GM18507 (cell line): ENCODE measurements around the gene NDUFS7.

Experiments
- DNase-seq: peaks from one replicate; pipeline ENCODE4 v3.0.0; 2011; ENCODE audit warnings: low read depth; ENCODE audit not compliant: insufficient read length; ENCODE audit errors: extremely low spot score
- FAIRE-seq: peaks from 2 replicates; lab custom pipeline; 2011; peaks lifted over from hg19 to GRCh38; lab: Jason Lieb, UNC

NDUFS7 gene

DNA sequence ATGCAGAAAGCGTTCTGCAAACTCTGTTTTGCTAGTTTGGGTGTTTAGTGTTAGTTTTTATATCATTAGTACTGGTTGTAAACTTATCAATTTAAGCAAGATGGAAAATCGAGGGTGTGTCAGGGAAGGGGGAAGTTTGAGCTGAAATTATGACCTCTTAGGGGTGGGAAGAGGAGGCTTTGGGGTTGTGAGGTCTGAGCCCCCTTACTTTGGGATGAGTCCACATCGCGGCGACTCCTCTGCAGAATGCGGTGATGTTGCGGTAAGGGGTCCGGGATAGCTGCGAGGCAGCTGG lies 743 bp upstream of the NDUFS7 start:
- DNase-seq (no peak), FAIRE-seq (no peak)

DNA sequence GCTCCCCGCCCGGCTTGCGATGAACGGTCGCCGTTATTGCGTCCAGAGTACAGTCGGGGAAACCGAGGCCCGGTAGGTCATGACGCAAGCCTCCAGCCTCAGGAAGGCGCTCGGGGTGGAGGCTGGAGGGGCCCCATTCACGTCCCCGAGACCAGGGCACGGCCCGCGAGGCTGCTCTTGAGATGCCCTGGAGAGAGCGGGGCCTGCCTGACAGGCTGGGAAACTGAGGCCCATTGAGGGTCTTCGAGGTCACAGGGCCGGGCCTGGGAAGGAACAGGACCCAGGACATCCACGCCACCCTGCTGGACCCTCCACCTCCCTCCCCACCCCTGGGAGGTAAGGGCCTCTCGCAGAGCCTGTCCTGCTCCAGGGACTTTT lies 367 bp downstream of the NDUFS7 start:
- FAIRE-seq (no peak), DNase-seq (no peak)

DNA sequence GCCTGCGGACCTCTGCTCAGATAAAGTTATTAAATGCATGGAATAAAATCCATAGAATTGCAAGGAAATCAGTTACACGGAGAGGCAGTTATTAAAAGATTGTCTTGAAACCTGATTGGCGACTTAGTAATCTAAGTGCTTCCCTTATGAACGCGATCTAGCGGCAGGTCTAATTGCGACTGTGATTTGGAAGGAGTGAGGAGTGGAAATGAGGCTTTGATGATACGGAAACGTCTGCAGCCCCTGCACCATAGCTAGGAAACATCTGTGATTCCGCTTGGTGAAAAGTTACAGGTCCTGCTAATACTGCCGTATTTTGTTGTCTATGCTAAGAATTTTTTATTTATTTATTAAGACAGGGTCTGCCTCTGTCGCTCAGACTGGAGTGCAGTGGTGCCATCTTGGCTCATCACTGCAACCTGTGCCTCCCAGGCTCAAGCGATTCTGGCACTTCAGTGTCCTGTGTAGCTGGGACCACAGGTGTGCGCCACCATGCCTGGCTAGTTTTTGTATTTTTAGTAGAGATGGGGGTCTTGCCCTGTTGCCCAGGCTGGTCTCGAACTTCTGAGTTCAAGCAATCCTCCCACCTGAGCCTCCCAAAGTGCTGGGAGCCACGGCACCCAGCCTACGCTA lies 887 bp downstream of the NDUFS7 start:
- DNase-seq, result no peak

DNA sequence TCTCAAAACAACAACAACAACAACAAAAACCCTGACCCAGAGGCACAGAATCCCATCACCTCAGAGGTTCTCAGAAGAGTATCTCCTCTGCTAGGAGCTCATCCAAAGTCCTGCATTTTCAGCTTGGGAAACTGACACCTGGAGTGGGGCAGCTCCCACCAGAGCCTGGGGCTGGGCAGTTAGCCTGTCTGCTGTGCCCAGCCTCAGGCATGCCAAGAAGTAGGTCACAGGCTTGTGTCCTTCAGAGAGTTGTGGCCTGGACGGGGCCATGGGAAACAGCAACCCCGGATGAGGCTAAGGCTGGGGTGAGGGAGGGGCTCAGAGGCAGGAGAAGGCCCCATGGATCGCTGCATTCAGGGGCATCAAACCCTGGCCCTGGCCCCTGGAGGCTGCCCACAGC lies 2.1 kb downstream of the NDUFS7 start:
- no peak for FAIRE-seq
- DNase-seq, result no peak

More for the DNA sequence above, 887 bp downstream of the NDUFS7 start:
- no peak for FAIRE-seq

DNA sequence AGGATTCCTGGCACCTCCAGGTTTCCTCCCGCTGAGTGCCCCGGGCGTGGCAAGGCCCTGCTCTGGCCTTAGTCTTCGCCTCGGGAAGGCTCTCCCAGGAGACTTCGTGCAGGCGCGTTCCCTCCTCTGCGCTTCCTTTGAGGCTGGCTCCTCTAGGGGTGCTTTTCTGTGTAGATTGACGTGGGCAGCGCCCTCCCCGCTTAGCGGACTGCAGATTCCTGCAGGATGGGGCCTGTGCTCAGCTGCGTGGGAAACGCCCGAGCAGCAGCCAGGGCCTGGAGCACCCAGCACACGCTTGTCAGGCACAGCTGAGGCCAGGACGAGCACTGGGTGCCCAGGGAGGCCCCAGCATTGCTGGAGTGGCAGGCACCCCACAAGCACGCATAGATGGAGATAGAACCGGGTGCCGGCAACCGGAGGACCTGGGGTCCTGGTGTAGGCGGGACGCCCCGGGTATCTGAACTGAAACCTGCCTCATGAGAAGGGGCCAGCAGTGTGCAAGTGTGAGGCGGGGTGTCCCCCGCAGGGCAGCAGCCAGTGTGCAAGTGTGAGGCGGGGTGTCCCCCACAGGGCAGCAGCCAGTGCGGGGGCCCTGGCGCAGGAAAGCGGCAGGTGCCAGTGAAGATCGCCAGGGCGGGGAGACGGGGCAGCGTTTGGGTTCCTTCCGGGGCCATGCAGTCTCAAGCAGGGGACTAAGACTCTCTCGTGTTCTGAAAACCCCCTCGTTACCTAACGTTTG lies 3.4 kb downstream of the NDUFS7 start:
- no peak for FAIRE-seq

DNA sequence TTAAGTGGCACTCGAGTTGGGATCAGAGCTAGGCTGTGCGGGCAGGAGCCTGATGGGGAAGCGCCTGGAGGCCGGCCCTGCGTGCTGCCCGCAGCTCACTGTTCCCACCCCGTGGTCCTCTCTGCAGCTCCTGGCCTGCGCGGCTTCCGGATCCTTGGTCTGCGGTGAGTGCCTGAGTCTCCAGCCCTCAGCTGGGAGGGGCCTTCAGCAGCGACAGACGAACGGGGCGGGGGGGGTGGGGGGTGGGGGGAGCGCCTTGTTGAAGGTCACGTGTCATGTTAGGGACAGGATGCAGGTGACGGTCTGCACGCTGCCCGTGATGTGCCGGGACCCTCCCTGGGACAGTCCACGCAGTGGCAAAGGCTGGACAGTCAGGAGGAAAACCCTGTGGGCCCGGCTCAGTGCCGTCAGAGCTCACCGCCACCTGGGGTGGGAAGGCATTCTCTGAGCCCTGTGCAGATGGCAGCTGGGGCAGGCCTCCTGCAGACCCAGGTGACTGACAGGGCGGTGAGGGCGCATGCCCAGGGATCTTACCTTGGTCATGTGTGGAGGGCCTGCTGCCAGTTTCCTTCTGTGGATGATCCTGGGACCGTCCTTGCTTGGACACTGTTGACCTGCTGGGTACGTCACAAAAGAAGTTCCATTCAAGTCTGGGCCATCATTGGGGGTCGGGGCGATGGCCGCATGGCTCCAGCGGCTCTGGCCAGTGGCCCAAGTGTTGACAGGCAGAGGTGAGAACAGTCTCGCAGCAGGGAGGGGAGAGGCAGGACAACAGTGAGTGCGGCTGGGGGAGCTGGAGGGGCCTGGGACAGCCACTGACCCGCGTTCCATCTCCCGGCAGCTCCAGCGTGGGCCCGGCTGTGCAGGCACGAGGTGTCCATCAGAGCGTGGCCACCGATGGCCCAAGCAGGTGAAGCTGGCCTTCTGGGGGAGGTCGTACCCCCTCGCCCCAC lies 4.3 kb downstream of the NDUFS7 start:
- no peak for FAIRE-seq
- DNase-seq, result no peak

More for the DNA sequence above, 3.4 kb downstream of the NDUFS7 start:
- no peak for DNase-seq

DNA sequence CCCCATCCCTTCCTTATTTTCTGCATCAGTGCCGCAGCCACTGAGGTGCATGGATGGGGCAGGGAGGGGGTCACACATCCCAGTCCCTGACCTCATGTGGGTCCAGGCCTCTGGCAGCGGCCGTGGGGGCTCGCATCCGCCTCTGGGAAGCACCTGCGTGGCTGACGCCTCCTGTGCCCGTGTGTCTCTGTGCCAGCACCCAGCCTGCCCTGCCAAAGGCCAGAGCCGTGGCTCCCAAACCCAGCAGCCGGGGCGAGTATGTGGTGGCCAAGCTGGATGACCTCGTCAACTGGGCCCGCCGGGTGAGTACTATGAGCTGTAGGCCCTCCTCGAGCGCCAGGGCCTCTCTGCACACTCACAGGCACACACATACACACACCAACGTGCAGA lies 4.9 kb downstream of the NDUFS7 start:
- DNase-seq (no peak), FAIRE-seq (no peak)

DNA sequence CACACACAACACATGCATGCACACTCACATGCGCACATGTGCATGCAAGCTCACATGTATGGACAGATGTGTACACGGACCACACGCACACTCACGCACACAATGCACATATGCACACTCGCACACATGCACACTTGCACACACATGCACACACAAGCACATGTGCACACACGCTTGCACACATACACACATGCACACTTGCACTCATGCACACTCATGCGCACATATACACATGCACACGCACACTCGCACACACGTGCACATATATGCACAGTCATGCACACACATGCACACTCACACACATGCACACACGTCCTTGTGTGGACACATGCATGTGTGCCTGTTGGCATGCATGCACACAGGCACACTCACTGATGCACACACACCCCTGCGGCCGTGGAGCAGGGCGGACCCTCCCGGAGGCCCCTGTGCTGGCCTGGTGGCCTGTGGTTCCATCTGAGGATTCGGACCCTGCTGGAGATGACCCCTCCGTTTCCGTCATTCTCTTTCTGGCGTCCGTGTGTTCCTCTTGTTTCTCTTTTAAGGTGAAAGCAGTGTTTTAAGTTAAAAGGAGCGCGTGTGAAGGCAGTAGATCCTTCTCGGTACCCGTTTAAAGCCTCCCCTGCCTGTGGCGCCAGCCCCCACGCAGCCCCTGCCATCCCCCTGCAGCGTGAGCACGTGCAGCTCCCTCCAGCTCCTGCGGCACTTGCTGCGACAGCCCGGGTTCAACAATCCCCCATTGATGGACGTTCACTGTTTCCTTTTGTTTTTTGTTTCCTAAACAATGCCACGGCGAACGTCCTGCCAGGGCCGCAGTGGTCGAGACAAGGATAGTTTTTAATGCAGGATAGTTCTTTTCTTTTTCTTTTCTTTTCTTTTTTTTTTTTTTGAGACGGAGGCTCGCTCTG lies 5.6 kb downstream of the NDUFS7 start:
- DNase-seq (no peak), FAIRE-seq (no peak)

DNA sequence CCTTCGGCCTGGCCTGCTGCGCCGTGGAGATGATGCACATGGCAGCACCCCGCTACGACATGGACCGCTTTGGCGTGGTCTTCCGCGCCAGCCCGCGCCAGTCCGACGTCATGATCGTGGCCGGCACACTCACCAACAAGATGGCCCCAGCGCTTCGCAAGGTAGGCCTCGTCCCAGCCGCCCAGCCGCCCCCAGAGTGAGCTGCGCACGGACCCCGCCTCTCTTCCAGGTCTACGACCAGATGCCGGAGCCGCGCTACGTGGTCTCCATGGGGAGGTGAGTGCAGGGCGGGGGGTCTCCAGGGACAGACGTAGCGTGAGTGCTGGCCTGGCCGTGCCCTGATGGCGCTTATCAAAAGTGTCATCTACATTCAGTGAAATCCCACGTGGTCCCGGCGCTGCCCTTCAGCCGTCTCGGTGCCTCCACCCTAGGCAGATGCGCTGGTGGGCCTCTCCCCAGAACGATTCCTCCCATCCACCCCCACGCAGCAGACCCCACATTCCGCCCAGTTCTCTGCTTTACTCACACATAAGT lies 7.2 kb downstream of the NDUFS7 start:
- DNase-seq, result no peak
- FAIRE-seq, result no peak

DNA sequence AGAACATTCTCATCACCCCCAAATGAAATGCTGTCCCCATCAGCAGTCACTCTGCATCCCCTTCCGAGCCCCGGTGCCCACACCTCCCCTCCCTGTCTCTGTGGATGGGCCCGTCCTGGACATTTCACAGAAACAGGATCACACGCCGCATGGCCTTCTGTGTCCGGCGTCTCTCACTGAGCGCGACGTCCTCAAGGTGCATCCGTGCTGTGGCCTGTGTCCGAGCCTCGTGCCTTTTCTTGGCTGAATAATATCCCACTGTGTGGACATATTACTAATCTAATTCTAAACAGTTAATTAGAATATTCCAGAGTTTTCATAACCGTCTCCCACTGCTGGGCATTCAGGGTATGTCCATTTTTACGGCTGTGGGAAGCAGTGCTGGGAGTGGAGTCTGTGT lies 8.7 kb downstream of the NDUFS7 start:
- no peak for FAIRE-seq
- no peak for DNase-seq

DNA sequence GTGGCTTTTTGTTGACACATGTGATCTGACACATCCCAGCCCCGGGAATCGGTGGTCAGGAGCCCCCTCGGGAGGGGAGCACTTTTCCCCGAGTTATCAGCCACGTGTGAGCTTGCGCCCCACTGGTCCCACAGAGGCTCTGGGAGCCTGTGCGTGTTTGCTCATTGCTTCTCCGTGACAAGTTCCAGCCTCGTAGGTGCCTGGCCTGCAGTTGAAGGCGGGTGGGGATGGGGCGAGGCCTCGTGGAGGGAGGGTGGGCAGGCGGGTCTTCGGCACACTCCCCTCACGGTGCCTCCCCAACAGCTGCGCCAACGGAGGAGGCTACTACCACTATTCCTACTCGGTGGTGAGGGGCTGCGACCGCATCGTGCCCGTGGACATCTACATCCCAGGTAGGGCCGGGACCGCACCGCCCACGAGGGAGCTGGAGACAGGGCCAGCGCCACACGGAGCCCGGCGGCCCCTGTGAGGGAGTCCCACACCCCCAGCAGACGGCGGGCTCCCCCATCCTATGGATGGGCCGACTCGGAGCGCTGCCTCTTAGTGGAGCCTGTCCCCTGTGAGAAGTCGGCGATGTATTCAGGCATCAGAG lies 9.3 kb downstream of the NDUFS7 start:
- FAIRE-seq, result no peak
- DNase-seq, result no peak

DNA sequence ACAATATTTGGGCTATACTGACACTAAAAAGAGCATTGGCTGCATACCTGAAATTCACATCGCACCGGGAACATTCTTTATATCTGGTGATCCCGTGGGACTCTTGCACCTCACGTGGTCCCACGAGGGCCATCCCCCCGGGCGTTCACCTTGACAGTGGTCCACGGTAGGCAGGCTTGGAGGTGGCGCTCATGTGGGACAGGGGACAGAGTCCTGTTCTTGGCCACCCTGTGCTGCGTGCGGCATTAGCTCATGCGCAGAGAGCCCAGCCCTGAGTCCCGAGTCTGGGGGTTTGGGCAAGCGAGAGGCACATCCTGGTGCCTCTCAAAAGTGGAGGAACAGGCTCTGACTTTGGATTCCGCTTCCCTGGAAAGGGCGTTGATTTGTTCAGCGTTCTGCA lies 10.1 kb downstream of the NDUFS7 start:
- FAIRE-seq (no peak), DNase-seq (no peak)

DNA sequence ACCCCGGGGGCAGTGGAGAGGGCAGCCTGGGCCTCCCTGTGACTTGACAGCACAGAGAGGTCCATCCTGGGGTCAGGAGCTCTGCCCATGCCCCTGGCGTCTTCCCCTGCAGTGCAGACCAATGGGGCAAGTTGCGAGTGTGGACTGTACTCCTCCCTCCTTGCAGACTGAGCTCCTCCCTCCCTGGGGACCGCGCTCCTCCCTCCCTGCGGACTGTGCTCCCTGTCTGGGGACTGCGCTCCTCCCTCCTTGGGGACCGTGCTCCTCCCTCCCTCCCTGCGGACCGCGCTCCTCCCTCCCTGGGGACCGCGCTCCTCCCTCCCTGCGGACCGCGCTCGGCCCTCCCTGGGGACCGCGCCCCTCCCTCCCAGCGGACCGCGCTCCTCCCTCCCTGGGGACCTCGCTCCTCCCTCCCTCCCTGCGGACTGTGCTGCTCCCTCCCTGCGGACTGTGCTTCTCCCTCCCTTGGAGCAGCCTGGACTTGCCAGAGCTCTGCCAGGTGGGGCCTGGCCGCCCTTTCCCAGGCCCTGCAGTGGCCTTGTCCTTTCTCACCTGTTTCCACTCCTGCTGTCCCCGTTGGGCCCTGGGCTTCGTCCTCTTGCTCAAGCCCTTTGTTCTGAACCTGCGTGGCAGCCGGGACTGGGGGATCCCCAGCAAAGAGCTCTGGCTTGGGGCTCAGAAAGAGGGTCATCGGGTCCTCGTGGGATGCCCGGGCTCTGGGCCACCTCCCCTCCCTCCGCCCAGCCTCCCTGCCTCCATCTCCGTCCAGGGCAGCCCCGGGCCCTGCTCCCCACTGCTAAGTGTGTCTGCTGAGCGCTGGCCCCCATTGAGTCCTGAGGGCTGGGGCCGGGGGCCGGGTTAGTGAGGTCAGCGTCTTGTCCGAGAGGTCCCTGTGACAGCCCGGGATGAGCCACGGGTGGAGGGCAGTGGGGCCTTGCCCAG lies 10.8 kb downstream of the NDUFS7 start:
- no peak for DNase-seq
- no peak for FAIRE-seq

DNA sequence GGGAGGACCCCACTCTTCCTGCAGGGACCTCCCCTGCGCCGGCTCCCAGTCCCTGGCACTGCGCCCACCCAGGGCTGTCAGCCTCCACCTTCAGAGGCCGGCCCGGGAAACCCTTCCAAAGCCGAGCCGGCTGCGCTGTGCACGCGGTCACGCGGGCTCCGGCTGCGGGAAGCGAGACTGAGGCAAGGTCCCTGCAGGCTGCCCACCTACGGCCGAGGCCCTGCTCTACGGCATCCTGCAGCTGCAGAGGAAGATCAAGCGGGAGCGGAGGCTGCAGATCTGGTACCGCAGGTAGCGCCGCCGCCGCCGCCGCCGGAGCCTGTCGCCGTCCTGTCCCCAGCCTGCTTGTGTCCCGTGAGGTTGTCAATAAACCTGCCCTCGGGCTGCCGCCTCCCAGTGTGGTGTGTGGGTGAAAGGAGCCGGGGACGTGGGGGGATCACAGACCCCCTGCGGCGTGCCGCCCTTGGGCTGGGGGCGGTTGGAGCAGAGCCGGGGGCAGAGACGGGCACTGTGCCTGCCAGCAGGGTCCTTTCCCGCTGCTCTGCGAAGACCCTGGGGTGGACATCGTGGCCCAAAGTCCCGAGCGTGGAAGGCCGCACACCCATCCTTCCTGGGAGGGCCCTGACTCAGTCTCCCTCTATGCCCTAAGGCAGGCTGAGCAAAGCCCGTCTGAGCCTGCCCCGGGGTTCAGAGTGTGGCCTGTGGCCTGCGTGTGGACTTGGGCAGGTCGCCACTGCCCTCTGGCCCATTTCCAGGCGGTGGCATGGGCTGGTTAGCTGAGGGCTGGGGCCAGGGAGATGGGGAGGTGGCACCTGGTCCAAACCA lies 11.7 kb downstream of the NDUFS7 start:
- FAIRE-seq (no peak), DNase-seq (no peak)

DNA sequence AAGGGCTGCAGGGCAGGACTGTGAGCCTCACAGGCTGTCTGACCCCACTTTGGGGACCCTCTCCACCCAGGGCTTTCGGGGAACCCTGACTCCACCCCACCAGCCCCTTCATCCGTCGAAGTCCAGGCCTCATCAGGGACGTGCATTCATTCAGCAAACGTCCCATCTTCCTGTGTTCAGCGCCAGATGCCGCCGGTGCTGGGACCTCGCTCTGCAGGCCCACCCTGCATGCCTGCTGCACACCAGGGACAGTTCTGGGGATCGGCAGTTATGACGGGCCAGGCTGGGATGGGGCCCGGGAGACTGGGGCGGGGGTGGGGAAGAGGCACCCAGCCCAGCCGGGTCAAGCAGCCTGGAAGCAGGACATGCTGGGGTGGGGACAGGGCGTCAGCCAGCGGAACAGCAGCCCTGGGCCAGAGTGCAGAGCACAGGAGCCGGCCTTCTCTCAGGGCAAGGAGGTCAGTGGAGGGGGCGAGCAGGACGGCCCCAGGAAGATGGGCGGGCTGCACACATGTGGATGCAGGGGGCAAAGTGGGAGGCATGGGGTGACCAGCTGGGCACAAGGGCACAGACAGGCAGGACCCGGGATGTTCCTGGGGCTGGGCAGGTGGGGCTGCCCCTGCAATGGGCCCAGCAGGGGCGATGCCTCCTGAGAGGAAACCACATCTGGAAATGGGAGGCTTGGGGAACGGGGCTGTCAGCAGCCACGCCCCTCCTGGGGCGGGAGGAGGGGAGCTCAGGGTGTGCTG lies 12.5 kb downstream of the NDUFS7 start:
- DNase-seq (no peak), FAIRE-seq (no peak)
